HepG2 (cell line): ENCODE data around the gene SLC38A4.

Source experiments
- CC2D1A ChIP-seq: sonication (generic); formaldehyde crosslinking; IDR thresholded peaks from 2 replicates; pipeline ENCODE4 v1.8.1; 2023; ENCODE audit warnings: mild to moderate bottlenecking, missing genetic modification reagents
- CTCF ChIP-seq: sonication (generic); formaldehyde crosslinking; IDR thresholded peaks from 2 replicates; pipeline ENCODE4 v1.5.0; 2020; ENCODE audit warnings: mild to moderate bottlenecking, missing genetic modification reagents, moderate library complexity
- ZBTB26 ChIP-seq: IDR thresholded peaks from 2 replicates; pipeline ENCODE4 v1.6.1; 2016; ENCODE audit warnings: missing compliant biosample characterization, missing genetic modification reagents, borderline replicate concordance

GRCh38 chr12:46874642-46875041 is 48.8 kb upstream of the SLC38A4 start:
- TF ChIP-seq ZBTB26 (CRISPR knock-in tag): no peak
- TF ChIP-seq CTCF: no peak
- TF ChIP-seq CC2D1A: no peak
